ENCODE results near the gene NPR2. TPM values are rescaled to one million over a fixed set of nuclear protein-coding genes. Genes with fewer than 3 reads are reported as not detected.

The NPR2 gene
- 10 to 100 TPM; 22.9 to 26.0 TPM for total RNA-seq
- polyA plus RNA-seq (2013, experiment 1 of 2): 22.9 TPM
- 20.2 TPM for polyA plus RNA-seq (2013, experiment 2 of 2)
- long read RNA-seq, experiment 1, partial matches to known transcripts: 1 of 4 reads
- long read RNA-seq, experiment 1, other reads (novel, unspliced or antisense): 1 of 4 reads
- long read RNA-seq, experiment 2, partial matches to known transcripts: 3 of 14 reads
- long read RNA-seq, experiment 2, other reads (novel, unspliced or antisense): 11 of 14 reads
- long read RNA-seq, experiment 3, partial matches to known transcripts: 3 of 9 reads
- long read RNA-seq, experiment 3, other reads (novel, unspliced or antisense): 5 of 9 reads
- long read RNA-seq, experiment 4, partial matches to known transcripts: 0 of 1 reads
- long read RNA-seq, experiment 4, other reads (novel, unspliced or antisense): 1 of 1 reads

- H3K4me1 Mint-ChIP-seq: peaks cover 12% of the 10 kb centered on the region
- peaks cover 5% of the 10 kb centered on the region for H3K27me3 Mint-ChIP-seq (ENCODE audit: insufficient read depth)
- TF ChIP-seq, protein P1, sequence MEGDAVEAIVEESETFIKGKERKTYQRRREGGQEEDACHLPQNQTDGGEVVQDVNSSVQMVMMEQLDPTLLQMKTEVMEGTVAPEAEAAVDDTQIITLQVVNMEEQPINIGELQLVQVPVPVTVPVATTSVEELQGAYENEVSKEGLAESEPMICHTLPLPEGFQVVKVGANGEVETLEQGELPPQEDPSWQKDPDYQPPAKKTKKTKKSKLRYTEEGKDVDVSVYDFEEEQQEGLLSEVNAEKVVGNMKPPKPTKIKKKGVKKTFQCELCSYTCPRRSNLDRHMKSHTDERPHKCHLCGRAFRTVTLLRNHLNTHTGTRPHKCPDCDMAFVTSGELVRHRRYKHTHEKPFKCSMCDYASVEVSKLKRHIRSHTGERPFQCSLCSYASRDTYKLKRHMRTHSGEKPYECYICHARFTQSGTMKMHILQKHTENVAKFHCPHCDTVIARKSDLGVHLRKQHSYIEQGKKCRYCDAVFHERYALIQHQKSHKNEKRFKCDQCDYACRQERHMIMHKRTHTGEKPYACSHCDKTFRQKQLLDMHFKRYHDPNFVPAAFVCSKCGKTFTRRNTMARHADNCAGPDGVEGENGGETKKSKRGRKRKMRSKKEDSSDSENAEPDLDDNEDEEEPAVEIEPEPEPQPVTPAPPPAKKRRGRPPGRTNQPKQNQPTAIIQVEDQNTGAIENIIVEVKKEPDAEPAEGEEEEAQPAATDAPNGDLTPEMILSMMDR (conservative IDR thresholded peaks at IDR 0.05): no peak
- DNase-seq: peak; percentile 79
- Histone ChIP-seq H3K27ac (ENCODE audit: low read depth, low read length) (peak within 1 kb of the TSS; percentile 59), H3K4me3 (ENCODE audit: low read length) (no peak within 1 kb of the TSS), H3K9me3 (ENCODE audit: control insufficient read depth, low read length) (no peaks in the 10 kb centered on the region), H3K36me3 (ENCODE audit: control insufficient read depth, insufficient read depth, low read length) (no peaks in the 10 kb centered on the region), H3K4me1 (ENCODE audit: control insufficient read depth, insufficient read depth, low read length) (peaks cover 7% of the 10 kb centered on the region), H3K27me3 (ENCODE audit: control insufficient read depth, insufficient read depth, low read length, poor library complexity, severe bottlenecking) (no peaks in the 10 kb centered on the region), H3K9ac (ENCODE audit: extremely low read depth, low read length, poor library complexity, severe bottlenecking) (no peak within 1 kb of the TSS)
- H3K9me3 Mint-ChIP-seq: no peaks in the 10 kb centered on the region
- H3K36me3 Mint-ChIP-seq (ENCODE audit: low read depth): peaks cover 11% of the 10 kb centered on the region
- peak within 1 kb of the TSS; percentile 65 for H3K4me3 Mint-ChIP-seq
- WGBS, 2 experiments (ENCODE audit: insufficient coverage in 1 of 2, insufficient read length in 1 of 2): 2 to 7% methylated on average over 11 to 54 of the region's 64 CpGs
- peak within 1 kb of the TSS; percentile 61 for H3K27ac Mint-ChIP-seq
These were observed at the start of gene NPR2 for GRCh38 chr9:35791297-35791921. Gene NPR2, plus strand, starts transcription at chr9:35791591. Its CDS starts 818 bp downstream, at chr9:35792409.

DNA sequence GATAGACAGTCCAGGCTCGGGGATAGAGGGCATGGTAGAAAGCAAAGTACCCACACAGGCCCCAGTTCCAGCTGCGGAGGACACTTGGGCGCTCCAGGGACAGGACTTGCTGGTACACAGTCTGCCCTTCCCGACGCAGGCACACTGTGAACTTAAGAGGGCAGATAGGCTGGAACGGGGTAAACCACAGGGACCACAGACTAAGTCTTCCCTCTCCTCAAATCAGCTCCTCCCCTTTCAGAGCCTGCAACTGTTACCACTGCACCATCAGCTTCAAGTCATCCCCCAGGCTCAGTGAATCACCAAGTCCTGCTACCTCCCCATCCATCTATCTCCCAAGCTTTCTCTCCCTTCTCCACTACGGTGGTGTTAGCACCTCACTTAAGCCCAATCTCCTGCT is 49.7 kb upstream of the NPR2 start:
- WGBS, 2 experiments (ENCODE audit: insufficient coverage in 1 of 2, insufficient read length in 1 of 2): 93% methylated on average over 5 to 7 of the region's 7 CpGs
- no peak for DNase-seq
- Mint-ChIP-seq H3K27me3 (ENCODE audit: insufficient read depth) (no peaks in the 10 kb centered on the region), H3K4me1 (peaks cover 9% of the 10 kb centered on the region), H3K27ac (no peak overlapping the region), H3K9me3 (no peaks in the 10 kb centered on the region), H3K36me3 (ENCODE audit: low read depth) (peaks cover 85% of the 10 kb centered on the region), H3K4me3 (no peak overlapping the region)
- H3K27ac ChIP-seq (ENCODE audit: low read depth, low read length): no peak overlapping the region
- no peak overlapping the region for H3K4me3 ChIP-seq (ENCODE audit: low read length)
- TF ChIP-seq, protein P1 (conservative IDR thresholded peaks at IDR 0.05): no peak
- H3K36me3 ChIP-seq (ENCODE audit: control insufficient read depth, insufficient read depth, low read length): peaks cover 82% of the 10 kb centered on the region
- H3K4me1 ChIP-seq (ENCODE audit: control insufficient read depth, insufficient read depth, low read length): no peaks in the 10 kb centered on the region
- H3K9me3 ChIP-seq (ENCODE audit: control insufficient read depth, low read length): no peaks in the 10 kb centered on the region
- H3K27me3 ChIP-seq (ENCODE audit: control insufficient read depth, insufficient read depth, low read length, poor library complexity, severe bottlenecking): no peaks in the 10 kb centered on the region
- no peak overlapping the region for H3K9ac ChIP-seq (ENCODE audit: extremely low read depth, low read length, poor library complexity, severe bottlenecking)

GRCh38 chr9:35743452-35743851 is 47.9 kb upstream of the NPR2 start:
- H3K4me3 ChIP-seq (ENCODE audit: low read length): no peak overlapping the region
- WGBS, 2 experiments (ENCODE audit: insufficient coverage in 1 of 2, insufficient read length in 1 of 2): 88 to 92% methylated on average over 2 of the region's 2 CpGs
- H3K36me3 Mint-ChIP-seq (ENCODE audit: low read depth): peaks cover 71% of the 10 kb centered on the region
- TF ChIP-seq, protein P1 (conservative IDR thresholded peaks at IDR 0.05): no peak
- peaks cover 65% of the 10 kb centered on the region for H3K36me3 ChIP-seq (ENCODE audit: control insufficient read depth, insufficient read depth, low read length)
- no peak overlapping the region for H3K4me3 Mint-ChIP-seq
- H3K4me1 ChIP-seq (ENCODE audit: control insufficient read depth, insufficient read depth, low read length): no peaks in the 10 kb centered on the region
- H3K9me3 ChIP-seq (ENCODE audit: control insufficient read depth, low read length): no peaks in the 10 kb centered on the region
- no peak overlapping the region for H3K27ac ChIP-seq (ENCODE audit: low read depth, low read length)
- no peaks in the 10 kb centered on the region for H3K27me3 ChIP-seq (ENCODE audit: control insufficient read depth, insufficient read depth, low read length, poor library complexity, severe bottlenecking)
- H3K9me3 Mint-ChIP-seq: no peaks in the 10 kb centered on the region
- H3K27me3 Mint-ChIP-seq (ENCODE audit: insufficient read depth): no peaks in the 10 kb centered on the region
- H3K27ac Mint-ChIP-seq: no peak overlapping the region
- no peak overlapping the region for H3K9ac ChIP-seq (ENCODE audit: extremely low read depth, low read length, poor library complexity, severe bottlenecking)
- H3K4me1 Mint-ChIP-seq: peaks cover 24% of the 10 kb centered on the region
- DNase-seq: no peak
